ENCODE measurements around the gene ZNF470.

ZNF470 gene

DNA sequence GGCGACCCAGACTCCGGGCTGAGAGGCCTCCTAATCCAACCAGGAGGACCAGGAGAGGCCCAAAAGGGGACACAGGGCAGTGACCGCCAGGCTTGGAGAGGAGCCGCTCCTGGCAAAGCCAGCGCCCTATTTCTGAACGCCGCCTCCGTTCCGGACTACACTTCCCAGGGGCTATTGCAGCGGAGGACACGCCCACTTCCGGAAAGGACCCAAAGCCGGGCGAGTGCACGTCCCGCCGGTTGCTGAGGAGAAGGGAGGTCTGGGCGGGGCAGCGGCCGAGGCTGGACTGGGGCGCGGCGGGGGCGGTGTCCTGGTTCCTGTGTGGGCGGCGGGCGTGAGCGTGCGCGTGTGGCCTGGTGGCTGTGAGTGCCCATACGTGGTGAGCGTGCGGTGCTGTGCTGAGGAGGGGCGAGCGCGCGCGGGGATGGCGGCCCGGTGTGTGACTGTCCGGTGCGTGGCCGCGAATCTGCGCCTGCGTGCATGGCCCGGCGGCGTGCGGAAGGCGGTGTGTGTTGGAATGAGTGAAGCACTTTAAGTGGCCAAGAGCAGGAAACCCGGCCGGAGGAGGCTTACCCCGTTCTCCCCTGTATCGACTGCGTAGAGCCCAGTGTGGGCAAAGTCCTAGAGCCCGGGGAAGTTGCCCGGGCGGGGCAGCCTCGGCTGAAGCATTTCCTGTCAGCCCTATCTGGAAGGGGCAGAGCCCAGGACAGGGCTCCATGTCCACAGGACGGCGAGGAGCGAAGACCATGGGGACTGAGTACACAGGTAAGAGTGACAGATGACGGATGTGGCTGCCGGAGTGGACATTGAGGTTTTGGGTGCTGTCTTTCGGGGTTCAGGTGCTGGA, at the start of gene ZNF470:
Gene ZNF470 (plus strand): TSS at position 195 of the 847 bp plus-strand sequence. CDS start 2,844 bp downstream, outside the sequence.
- in situ Hi-C loops (cut with MboI; ENCODE audit: low pct_unique_long_range_greater_than_20kb, low sequenced_read_pairs, unreplicated experiment) = no loop called here
- TF ChIP-seq, protein P1, sequence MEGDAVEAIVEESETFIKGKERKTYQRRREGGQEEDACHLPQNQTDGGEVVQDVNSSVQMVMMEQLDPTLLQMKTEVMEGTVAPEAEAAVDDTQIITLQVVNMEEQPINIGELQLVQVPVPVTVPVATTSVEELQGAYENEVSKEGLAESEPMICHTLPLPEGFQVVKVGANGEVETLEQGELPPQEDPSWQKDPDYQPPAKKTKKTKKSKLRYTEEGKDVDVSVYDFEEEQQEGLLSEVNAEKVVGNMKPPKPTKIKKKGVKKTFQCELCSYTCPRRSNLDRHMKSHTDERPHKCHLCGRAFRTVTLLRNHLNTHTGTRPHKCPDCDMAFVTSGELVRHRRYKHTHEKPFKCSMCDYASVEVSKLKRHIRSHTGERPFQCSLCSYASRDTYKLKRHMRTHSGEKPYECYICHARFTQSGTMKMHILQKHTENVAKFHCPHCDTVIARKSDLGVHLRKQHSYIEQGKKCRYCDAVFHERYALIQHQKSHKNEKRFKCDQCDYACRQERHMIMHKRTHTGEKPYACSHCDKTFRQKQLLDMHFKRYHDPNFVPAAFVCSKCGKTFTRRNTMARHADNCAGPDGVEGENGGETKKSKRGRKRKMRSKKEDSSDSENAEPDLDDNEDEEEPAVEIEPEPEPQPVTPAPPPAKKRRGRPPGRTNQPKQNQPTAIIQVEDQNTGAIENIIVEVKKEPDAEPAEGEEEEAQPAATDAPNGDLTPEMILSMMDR (IDR thresholded peaks at IDR 0.05; ENCODE audit: extremely low read depth, insufficient read depth, missing control alignments) = no peak
- DNase-seq (ENCODE audit: low spot score) = peak; percentile 94

DNA sequence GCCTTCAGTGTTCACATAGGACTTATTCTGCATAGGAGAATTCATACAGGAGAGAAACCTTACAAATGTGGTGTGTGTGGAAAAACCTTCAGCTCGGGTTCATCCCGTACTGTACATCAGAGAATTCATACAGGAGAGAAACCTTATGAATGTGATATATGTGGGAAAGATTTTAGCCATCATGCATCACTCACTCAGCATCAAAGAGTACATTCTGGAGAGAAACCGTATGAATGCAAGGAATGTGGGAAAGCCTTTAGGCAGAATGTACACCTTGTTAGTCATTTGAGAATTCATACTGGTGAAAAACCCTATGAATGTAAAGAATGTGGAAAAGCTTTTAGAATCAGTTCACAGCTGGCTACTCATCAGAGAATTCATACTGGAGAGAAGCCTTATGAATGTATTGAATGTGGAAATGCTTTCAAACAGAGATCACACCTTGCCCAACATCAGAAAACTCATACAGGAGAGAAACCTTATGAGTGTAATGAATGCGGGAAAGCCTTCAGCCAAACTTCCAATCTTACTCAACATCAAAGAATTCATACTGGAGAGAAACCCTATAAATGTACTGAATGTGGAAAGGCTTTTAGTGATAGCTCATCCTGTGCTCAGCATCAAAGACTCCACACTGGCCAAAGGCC, 41.9 kb upstream of the ZNF470 start:
- TF ChIP-seq, protein P1 (IDR thresholded peaks at IDR 0.05; ENCODE audit: extremely low read depth, insufficient read depth, missing control alignments) = no peak
- no peak for DNase-seq (ENCODE audit: low spot score)
- in situ Hi-C loops (cut with MboI; ENCODE audit: low pct_unique_long_range_greater_than_20kb, low sequenced_read_pairs, unreplicated experiment) = no loop called here

DNA sequence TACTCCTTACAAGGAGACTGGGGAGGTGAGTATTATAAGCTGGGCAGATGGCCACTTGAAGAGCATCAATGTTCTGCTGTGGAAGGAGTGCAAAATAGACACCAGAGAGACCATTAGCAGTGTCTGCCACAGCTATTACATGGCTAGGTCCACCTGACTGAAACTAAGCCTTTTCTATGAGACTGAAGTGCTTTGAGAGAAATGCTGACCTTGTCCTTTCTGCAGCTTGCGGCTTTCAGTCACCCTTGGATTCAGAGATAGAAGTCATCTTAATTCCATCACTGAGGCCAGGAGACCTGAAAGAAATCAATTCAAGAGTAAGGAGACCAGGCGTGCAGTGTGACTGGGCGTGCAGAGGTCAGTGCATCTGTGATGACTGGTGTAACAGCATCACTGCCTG, 29.8 kb upstream of the ZNF470 start:
- DNase-seq (ENCODE audit: low spot score) = no peak
- TF ChIP-seq, protein P1 (IDR thresholded peaks at IDR 0.05; ENCODE audit: extremely low read depth, insufficient read depth, missing control alignments) = no peak
- in situ Hi-C loops (cut with MboI; ENCODE audit: low pct_unique_long_range_greater_than_20kb, low sequenced_read_pairs, unreplicated experiment) = no loop called here

DNA sequence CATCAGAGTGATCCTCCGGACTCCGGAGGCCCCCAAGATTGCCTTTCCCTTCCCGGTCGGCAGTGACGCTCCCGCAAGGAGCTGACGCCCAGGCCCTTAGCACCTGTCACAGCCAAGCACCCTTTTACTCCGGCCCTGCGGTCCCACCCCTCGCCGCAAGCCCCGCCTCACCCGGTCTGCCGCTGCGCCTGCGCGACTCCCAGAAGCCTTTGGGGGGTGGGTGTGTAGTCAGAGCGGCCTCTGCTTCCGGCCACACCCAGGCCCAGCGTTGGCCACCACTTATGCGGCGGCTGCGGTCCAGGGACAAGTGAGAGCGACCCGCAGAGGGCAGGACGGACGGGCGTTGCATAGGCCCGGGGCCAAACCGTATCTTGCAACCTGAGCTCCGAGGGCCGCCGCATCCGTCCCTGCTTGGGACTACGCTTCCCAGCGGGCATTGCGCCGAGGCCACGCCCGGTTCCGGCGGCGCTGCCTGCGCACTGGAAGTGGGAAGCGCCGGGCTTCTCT, 29.0 kb upstream of the ZNF470 start:
- in situ Hi-C loops (cut with MboI; ENCODE audit: low pct_unique_long_range_greater_than_20kb, low sequenced_read_pairs, unreplicated experiment) = no loop called here
- TF ChIP-seq, protein P1 (IDR thresholded peaks at IDR 0.05; ENCODE audit: extremely low read depth, insufficient read depth, missing control alignments) = no peak
- peak; percentile 87 for DNase-seq (ENCODE audit: low spot score)

DNA sequence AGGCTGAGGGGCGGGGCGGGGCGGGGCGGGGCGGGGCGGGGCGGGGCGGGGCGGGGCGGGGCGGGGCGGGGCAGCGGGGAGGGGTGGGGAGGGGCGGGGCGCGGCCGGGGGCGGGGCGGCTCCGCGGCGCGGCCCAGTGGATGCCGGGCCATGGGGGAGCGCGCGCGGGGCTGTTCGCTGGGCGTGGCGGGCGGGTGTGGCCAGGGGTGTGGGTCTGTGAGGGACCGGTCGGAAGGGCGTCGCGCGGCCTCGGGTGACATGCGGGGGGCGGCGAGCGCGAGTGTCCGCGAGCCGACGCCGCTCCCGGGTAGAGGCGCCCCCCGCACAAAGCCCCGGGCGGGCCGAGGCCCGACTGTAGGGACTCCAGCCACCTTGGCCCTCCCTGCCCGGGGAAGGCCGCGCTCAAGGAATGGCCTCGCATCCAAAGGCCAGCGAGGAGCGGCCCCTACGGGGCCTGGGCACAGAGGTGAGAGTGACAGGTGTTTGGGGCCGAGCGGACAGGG, 28.5 kb upstream of the ZNF470 start, which contains the start of gene ZFP28:
Gene ZFP28 (plus strand): TSS at position 188 of the 503 bp plus-strand sequence. CDS start 71 bp downstream, at position 259.
- TF ChIP-seq, protein P1 (IDR thresholded peaks at IDR 0.05; ENCODE audit: extremely low read depth, insufficient read depth, missing control alignments) = no peak
- in situ Hi-C loops (cut with MboI; ENCODE audit: low pct_unique_long_range_greater_than_20kb, low sequenced_read_pairs, unreplicated experiment) = no loop called here
- DNase-seq (ENCODE audit: low spot score) = peak; percentile 85

DNA sequence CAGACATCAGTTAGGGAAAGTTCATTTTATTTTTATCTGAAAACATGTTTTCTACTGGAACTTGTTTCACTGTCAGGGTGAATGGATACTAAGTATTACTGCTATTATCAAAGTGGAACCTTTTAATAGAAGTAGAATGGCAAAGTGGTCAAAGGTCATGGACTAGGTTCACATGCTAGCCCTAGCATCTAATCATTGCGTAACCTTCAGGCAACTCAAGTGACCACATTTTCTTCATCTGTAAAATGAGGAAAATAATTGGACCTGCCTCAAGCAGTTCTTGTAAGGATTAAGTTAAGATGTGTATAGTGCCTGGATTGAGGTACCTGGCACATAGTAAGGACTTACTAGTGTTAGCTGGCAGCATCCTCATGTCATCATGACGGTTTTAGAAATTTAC, 23.5 kb upstream of the ZNF470 start:
- no peak for DNase-seq (ENCODE audit: low spot score)
- TF ChIP-seq, protein P1 (IDR thresholded peaks at IDR 0.05; ENCODE audit: extremely low read depth, insufficient read depth, missing control alignments) = no peak
- in situ Hi-C loops (cut with MboI; ENCODE audit: low pct_unique_long_range_greater_than_20kb, low sequenced_read_pairs, unreplicated experiment) = no loop called here

Measured in GM13977 (cell line).